C4-2B (cell line): Measurements from ENCODE around the gene CATSPERZ.

Experiments used
- ZFX ChIP-seq: fragments of 450-650 bp; IDR thresholded peaks from 2 replicates; pipeline ENCODE4 v1.6.1; 2017
- TF ChIP-seq, protein P1 (sequence below): fragments of 450-650 bp; conservative IDR thresholded peaks from 2 replicates; pipeline ENCODE4 v1.5.1; 2017; ENCODE audit warnings: mild to moderate bottlenecking

DNA sequence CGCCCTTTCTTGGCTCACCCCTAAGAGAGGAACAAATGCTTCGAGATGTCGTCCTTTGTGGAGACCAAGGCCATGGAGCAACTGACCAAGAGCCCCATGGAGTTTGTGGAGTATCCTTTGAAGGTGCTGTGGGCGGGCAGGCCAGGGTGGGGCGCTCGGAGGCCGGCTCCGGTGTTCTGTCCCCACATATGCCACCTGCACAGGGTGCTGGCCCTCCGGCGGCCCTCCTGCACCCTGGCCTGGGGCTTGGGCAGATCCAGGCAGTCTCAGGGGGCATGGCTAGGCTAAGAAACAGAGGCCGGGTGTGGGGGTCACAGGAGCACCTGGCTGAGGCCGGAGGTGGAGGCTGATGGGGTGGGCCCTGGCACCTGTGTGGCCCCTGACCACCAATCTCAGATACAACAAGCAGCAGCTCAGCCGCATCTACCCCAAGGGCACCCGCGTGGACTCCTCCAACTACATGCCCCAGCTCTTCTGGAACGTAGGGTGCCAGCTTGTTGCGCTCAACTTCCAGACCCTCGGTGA lies 38.5 kb upstream of the CATSPERZ start:
- TF ChIP-seq, protein P1, sequence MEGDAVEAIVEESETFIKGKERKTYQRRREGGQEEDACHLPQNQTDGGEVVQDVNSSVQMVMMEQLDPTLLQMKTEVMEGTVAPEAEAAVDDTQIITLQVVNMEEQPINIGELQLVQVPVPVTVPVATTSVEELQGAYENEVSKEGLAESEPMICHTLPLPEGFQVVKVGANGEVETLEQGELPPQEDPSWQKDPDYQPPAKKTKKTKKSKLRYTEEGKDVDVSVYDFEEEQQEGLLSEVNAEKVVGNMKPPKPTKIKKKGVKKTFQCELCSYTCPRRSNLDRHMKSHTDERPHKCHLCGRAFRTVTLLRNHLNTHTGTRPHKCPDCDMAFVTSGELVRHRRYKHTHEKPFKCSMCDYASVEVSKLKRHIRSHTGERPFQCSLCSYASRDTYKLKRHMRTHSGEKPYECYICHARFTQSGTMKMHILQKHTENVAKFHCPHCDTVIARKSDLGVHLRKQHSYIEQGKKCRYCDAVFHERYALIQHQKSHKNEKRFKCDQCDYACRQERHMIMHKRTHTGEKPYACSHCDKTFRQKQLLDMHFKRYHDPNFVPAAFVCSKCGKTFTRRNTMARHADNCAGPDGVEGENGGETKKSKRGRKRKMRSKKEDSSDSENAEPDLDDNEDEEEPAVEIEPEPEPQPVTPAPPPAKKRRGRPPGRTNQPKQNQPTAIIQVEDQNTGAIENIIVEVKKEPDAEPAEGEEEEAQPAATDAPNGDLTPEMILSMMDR, result no peak
- no peak for TF ChIP-seq ZFX
